Epidermal melanocyte (primary cell): ENCODE measurements around the gene ZNF490.
"Not testable (repeated sequence)": the region's sequence is repeated elsewhere in the genome, so short reads cannot be mapped to it uniquely, and the experiment has no call there.

Experiments
- DNase-seq: peaks from one replicate; pipeline ENCODE4 v3.0.0; 2011; ENCODE audit warnings: low spot score; ENCODE audit not compliant: insufficient read length

The ZNF490 gene

GRCh38 chr19:12621253-12622024, 10.8 kb upstream of the ZNF490 start:
- not testable (repeated sequence) for DNase-seq

- no peak for DNase-seq
Measured at GRCh38 chr19:12617646-12618045, 7.0 kb upstream of the ZNF490 start.

GRCh38 chr19:12611361-12611699, 717 bp upstream of the ZNF490 start:
- peak; percentile 66 for DNase-seq

GRCh38 chr19:12607631-12608030, 3.0 kb downstream of the ZNF490 start:
- DNase-seq = no peak

- DNase-seq = no peak
Measured at GRCh38 chr19:12606796-12607195, 3.8 kb downstream of the ZNF490 start.

GRCh38 chr19:12603714-12604113, 6.9 kb downstream of the ZNF490 start:
- DNase-seq = no peak

GRCh38 chr19:12597594-12597993, 13.0 kb downstream of the ZNF490 start:
- no peak for DNase-seq

GRCh38 chr19:12596927-12597548, 13.6 kb downstream of the ZNF490 start:
- DNase-seq = peak; percentile 79

- no peak for DNase-seq
Measured at GRCh38 chr19:12596485-12596884, 14.1 kb downstream of the ZNF490 start.

GRCh38 chr19:12581100-12581499, 29.5 kb downstream of the ZNF490 start:
- DNase-seq = no peak

GRCh38 chr19:12580180-12580694, 30.4 kb downstream of the ZNF490 start:
- DNase-seq = no peak

GRCh38 chr19:12578641-12579040, 32.0 kb downstream of the ZNF490 start:
- DNase-seq = no peak

GRCh38 chr19:12574036-12574435, 36.6 kb downstream of the ZNF490 start:
- no peak for DNase-seq

GRCh38 chr19:12567951-12568350, 42.7 kb downstream of the ZNF490 start:
- no peak for DNase-seq

GRCh38 chr19:12566380-12566779, 44.2 kb downstream of the ZNF490 start:
- DNase-seq = not testable (repeated sequence)

GRCh38 chr19:12564016-12564664, 46.5 kb downstream of the ZNF490 start:
- DNase-seq = peak; percentile 97

- DNase-seq = no peak
Measured at GRCh38 chr19:12555456-12555930, 55.1 kb downstream of the ZNF490 start.

- DNase-seq = peak; percentile 99
Measured at GRCh38 chr19:12551060-12551832, 59.4 kb downstream of the ZNF490 start, which contains the start of gene ZNF564. TSS of gene ZNF564 (minus strand) at chr19:12551482. CDS start at chr19:12551332, 150 bp downstream.

- DNase-seq = no peak
Measured at GRCh38 chr19:12546903-12547302, 63.7 kb downstream of the ZNF490 start.

- no peak for DNase-seq
Measured at GRCh38 chr19:12546068-12546467, 64.5 kb downstream of the ZNF490 start.

GRCh38 chr19:12545267-12545666, 65.3 kb downstream of the ZNF490 start:
- no peak for DNase-seq
